Endothelial cell of umbilical vein (primary cell): ENCODE results near the gene C1orf210. TPM values are rescaled to one million over a fixed set of nuclear protein-coding genes. Genes with fewer than 3 reads are reported as not detected.

Experiments
- BruUV-seq: library from RNA; stranded (reverse); fragments of 400-500 nt; replicated peaks from 2 replicates; lab custom pipeline; 2021; lab: Mats Ljungman, UMichigan
- CTCF ChIA-PET: fragments of 300-600, 350-600 bp; sonication (Branson Sonifier 250); formaldehyde crosslinking; loops from one replicate; lab custom pipeline; 2021; ENCODE audit warnings: antibody characterized with exemption, inconsistent platforms; lab: Charles Lee
- POLR2A ChIA-PET: fragments of 300-600, 350-600 bp; sonication (Branson Sonifier 250); formaldehyde crosslinking; loops from one replicate; lab custom pipeline; 2021; ENCODE audit warnings: antibody characterized with exemption, inconsistent platforms; lab: Charles Lee
- DNase-seq: peaks from one replicate; pipeline ENCODE4 v3.0.0-alpha.2; 2011; ENCODE audit warnings: low read depth, low spot score
- FAIRE-seq: peaks from 2 replicates; lab custom pipeline; 2011; peaks lifted over from hg19 to GRCh38; lab: Jason Lieb, UNC
- H2AFZ ChIP-seq: 2 replicates; pipeline ENCODE4 v1.6.0; 2012; ENCODE audit warnings: low read depth, low read length, control low read depth, inconsistent platforms
- H3K27ac ChIP-seq: 2 replicates; pipeline ENCODE4 v1.5.1; 2011; ENCODE audit warnings: low read depth, mild to moderate bottlenecking, control low read depth, low read length, moderate library complexity; ENCODE audit not compliant: insufficient read depth
- H3K27me3 ChIP-seq, 2 experiments: 2 replicates each; pipeline versions ENCODE4 v1.6.0 to v1.6.1; 2011; ENCODE audit warnings: low read length in 2 of 2, mixed read lengths in 1 of 2; ENCODE audit not compliant: control insufficient read depth in 2 of 2, insufficient read depth in 2 of 2
- H3K36me3 ChIP-seq, 2 experiments: 2 replicates in 1 of 2; 3 replicates in 1 of 2; pipeline ENCODE4 v1.5.1; 2011; ENCODE audit warnings: low read length in 2 of 2, mild to moderate bottlenecking in 1 of 2, moderate library complexity in 1 of 2; ENCODE audit not compliant: control insufficient read depth in 2 of 2, insufficient read depth in 2 of 2; ENCODE audit errors: extremely low read depth in 1 of 2
- H3K4me1 ChIP-seq: 3 replicates; pipeline ENCODE4 v1.5.1; 2011; ENCODE audit warnings: mild to moderate bottlenecking, low read length; ENCODE audit not compliant: control insufficient read depth, insufficient read depth; ENCODE audit errors: extremely low read depth
- H3K4me2 ChIP-seq: 2 replicates; pipeline ENCODE4 v1.6.1; 2011; ENCODE audit warnings: low read length, control low read depth, mixed read lengths; ENCODE audit not compliant: insufficient read depth
- H3K4me3 ChIP-seq, 3 experiments: fragments of 200-600 bp in 1 of 3; sonication (generic), shearing (Covaris generic) in 1 of 3; replicated peaks in 1 of 3; 2 replicates each; pipeline ENCODE4 v1.5.1; 2011 to 2016; ENCODE audit warnings: control low read depth in 3 of 3, low read length in 3 of 3, mild to moderate bottlenecking in 2 of 3, inconsistent platforms in 1 of 3, low read depth in 1 of 3, moderate library complexity in 1 of 3; ENCODE audit not compliant: insufficient read depth in 1 of 3
- H3K79me2 ChIP-seq: 2 replicates; pipeline ENCODE4 v1.6.0; 2012; ENCODE audit warnings: low read length, inconsistent platforms; ENCODE audit not compliant: control insufficient read depth, insufficient read depth
- H3K9ac ChIP-seq: replicated peaks from 2 replicates; pipeline ENCODE3; 2011; ENCODE audit warnings: low read length, control low read depth; ENCODE audit not compliant: insufficient read depth; ENCODE audit errors: extremely low read depth
- H3K9me1 ChIP-seq: replicated peaks from 3 replicates; pipeline ENCODE4 v1.6.0; 2011; ENCODE audit warnings: mild to moderate bottlenecking, low read length; ENCODE audit not compliant: control insufficient read depth, insufficient read depth; ENCODE audit errors: extremely low read depth
- H3K9me3 ChIP-seq: replicated peaks from 2 replicates; pipeline ENCODE4 v1.5.1; 2012; ENCODE audit warnings: low read length, inconsistent platforms; ENCODE audit not compliant: control insufficient read depth, insufficient read depth
- H4K20me1 ChIP-seq: replicated peaks from 2 replicates; pipeline ENCODE3; 2011; ENCODE audit warnings: mild to moderate bottlenecking, low read length; ENCODE audit not compliant: control insufficient read depth, insufficient read depth; ENCODE audit errors: extremely low read depth
- FOS ChIP-seq: IDR thresholded peaks from 2 replicates; pipeline ENCODE4 v1.6.1; 2011; ENCODE audit warnings: mild to moderate bottlenecking, low read length, moderate library complexity, borderline replicate concordance; ENCODE audit not compliant: insufficient read depth
- GATA2 ChIP-seq: IDR thresholded peaks from 2 replicates; pipeline ENCODE4 v1.7.0; 2011; ENCODE audit warnings: low read depth, mild to moderate bottlenecking, moderate library complexity, mixed read lengths, low read length; ENCODE audit not compliant: insufficient read length, insufficient read depth
- JUN ChIP-seq: IDR thresholded peaks from 2 replicates; pipeline ENCODE4 v1.6.1; 2011; ENCODE audit warnings: borderline replicate concordance, low read depth; ENCODE audit not compliant: insufficient read length, insufficient read depth
- POLR2AphosphoS5 ChIP-seq: IDR thresholded peaks from 2 replicates; pipeline ENCODE4 v1.6.1; 2012; ENCODE audit warnings: low read depth, mild to moderate bottlenecking, control low read depth, low read length, moderate library complexity; ENCODE audit not compliant: insufficient read depth
- dilution Hi-C: fragments of 300-500 bp; cut with MboI; formaldehyde crosslinking; loops from one replicate; pipeline ENCODE4 v1.15.0; 2019; ENCODE audit warnings: low sequenced_read_pairs; ENCODE audit not compliant: extremely low pct_ligation_motif_present
- intact Hi-C: fragments of 100-400 bp; cut with micrococcal nuclease; formaldehyde crosslinking; loops from one replicate; pipeline ENCODE4 v1.10.0; 2022
- polyA plus RNA-seq, 4 experiments: library from polyadenylated mRNA; depleted of rRNA in 3 of 4; stranded (reverse) in 3 of 4; unstranded in 1 of 4; fragments of >200 nt; gene quantifications; 2 replicates each; pipeline versions ENCODE4 v1.2.1 to v1.2.3, GENCODE V29; 2011 to 2012; ENCODE audit warnings: missing spikeins in 1 of 4
- total RNA-seq: library from RNA; stranded (reverse); gene quantifications from 2 replicates; pipeline ENCODE4 v1.2.3, GENCODE V29; 2021

The C1orf210 gene
- total and polyA plus RNA-seq, 2 donors (not counting 3 experiments of a cell fraction or from before 2014, with no cell fraction given), result not detected

DNA sequence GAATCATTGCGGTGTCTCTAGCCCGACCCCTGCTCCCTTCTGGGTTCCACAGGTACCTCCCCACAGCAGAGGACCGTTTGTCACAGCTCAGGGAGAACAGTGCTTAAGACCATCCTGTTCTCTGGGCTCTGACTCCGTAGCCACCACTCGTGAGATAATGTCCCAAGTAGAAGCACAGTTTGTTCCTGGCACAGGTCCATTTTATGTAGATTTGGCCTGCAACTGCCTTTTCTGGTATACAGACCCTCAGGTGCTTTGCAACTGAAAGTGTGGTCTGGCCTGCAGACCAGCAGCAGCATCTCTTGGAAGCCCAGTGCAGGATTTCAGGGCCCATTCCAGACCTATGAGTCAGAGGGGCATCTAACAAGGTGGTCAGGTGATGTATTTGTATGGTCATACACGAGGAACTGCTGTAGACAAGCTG, 44.0 kb downstream of the C1orf210 start:
- Histone ChIP-seq H3K4me2 (no peak overlapping the region), H3K4me3 (no peak overlapping the region), H3K9me1 (no peaks in the 10 kb centered on the region), H3K79me2 (no peaks in the 10 kb centered on the region), H4K20me1 (no peaks in the 10 kb centered on the region), H3K36me3 (no peaks in the 10 kb centered on the region), H3K27me3 (no peaks in the 10 kb centered on the region), H2AFZ (no peak overlapping the region), H3K27ac (no peak overlapping the region), H3K9me3 (no peaks in the 10 kb centered on the region), H3K9ac (no peak overlapping the region), H3K4me1 (peaks cover 6% of the 10 kb centered on the region)
- POLR2A ChIA-PET, result no interaction called here
- DNase-seq (no peak), FAIRE-seq (no peak)
- intact Hi-C loops, result no loop called here
- no TSS peak for BruUV-seq
- TF ChIP-seq FOS (peak; percentile 28), POLR2AphosphoS5 (no peak)
- CTCF ChIA-PET, result interaction anchor here (1.7 kb wide), 1 partner anchor 14 kb away, joined by 6 read pairs; no protein-coding TSS in a partner anchor
- dilution Hi-C loops, result loop anchor here (25.0 kb wide), 1 partner anchor 171 kb away; no protein-coding TSS in a partner anchor

DNA sequence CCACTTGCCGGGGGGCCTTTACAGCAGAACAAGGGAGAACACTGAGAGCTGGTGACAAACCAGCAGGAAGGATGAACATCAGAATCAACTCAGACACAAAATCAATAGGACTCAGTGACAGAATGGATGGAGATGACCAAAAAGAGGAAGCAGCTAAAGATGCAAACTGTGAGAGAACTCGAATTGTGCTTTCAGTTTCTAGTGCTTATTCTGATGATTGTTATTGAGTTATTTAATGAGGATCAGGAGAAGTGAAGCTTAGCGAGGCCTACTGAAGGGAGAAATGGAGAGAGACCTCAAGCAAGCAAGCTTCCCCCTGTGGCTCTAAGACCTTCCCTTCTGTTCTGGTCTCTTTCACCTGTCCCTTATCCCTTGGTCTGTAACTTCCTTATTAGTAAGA, 45.9 kb downstream of the C1orf210 start:
- CTCF ChIA-PET, result interaction anchor here (0.7 to 7.5 kb wide), 15 partner anchors 12 to 174 kb away, joined by 3 to 74 read pairs (median 6); partner anchors contain the start of genes CDC20, ELOVL1 and TIE1
- no peaks in the 10 kb centered on the region for H3K79me2 ChIP-seq
- no TSS peak for BruUV-seq
- FAIRE-seq (no peak), DNase-seq (no peak)
- H3K27me3 ChIP-seq, result no peaks in the 10 kb centered on the region
- no peak overlapping the region for H3K9ac ChIP-seq
- peaks cover 6% of the 10 kb centered on the region for H3K4me1 ChIP-seq
- H3K36me3 ChIP-seq, result no peaks in the 10 kb centered on the region
- intact Hi-C loops (loop anchor here (2.0 kb wide), 1 partner anchor 119 kb away; the partner anchor contains the start of gene CDC20), dilution Hi-C loops (loop anchor here (25.0 kb wide), 1 partner anchor 173 kb away; no protein-coding TSS in a partner anchor)
- no peaks in the 10 kb centered on the region for H3K9me3 ChIP-seq
- H3K27ac ChIP-seq, result no peak overlapping the region
- H3K9me1 ChIP-seq, result no peaks in the 10 kb centered on the region
- TF ChIP-seq JUN (no peak), GATA2 (no peak)
- H2AFZ ChIP-seq, result no peak overlapping the region
- POLR2A ChIA-PET, result interaction anchor here (0.5 to 1.0 kb wide), 2 partner anchors 69 to 213 kb away, joined by 3 to 5 read pairs; no protein-coding TSS in a partner anchor
- H3K4me3 ChIP-seq, result no peak overlapping the region
- no peak overlapping the region for H3K4me2 ChIP-seq
- H4K20me1 ChIP-seq, result no peaks in the 10 kb centered on the region
